ENCODE data around the gene TBKBP1. TPM values are rescaled to one million over a fixed set of nuclear protein-coding genes. Genes with fewer than 3 reads are reported as not detected.

TBKBP1 gene
- total RNA-seq (10 to 100 TPM in 1 of 5 donors, 1 to 10 TPM in 4; 2.9 to 14.3 (median 6.7) TPM), polyA plus RNA-seq (10 to 100 TPM in 1 of 3 donors, 1 to 10 TPM in 2; 5.4 to 11.5 (median 5.8) TPM)
- long read RNA-seq, donor 1: 0 reads
- long read RNA-seq, donor 2: 0 reads
- long read RNA-seq, donor 3, full-length matches to known transcripts: 1 of 1 reads
- long read RNA-seq, donor 3, partial matches to known transcripts: 0 of 1 reads
- long read RNA-seq, donor 3, other reads (novel, unspliced or antisense): 0 of 1 reads
- long read RNA-seq, donor 4: 0 reads
- long read RNA-seq, donor 5: 0 reads
- long read RNA-seq, donor 6, full-length matches to known transcripts: 1 of 1 reads
- long read RNA-seq, donor 6, partial matches to known transcripts: 0 of 1 reads
- long read RNA-seq, donor 6, other reads (novel, unspliced or antisense): 0 of 1 reads
- long read RNA-seq, donor 7: 0 reads
- long read RNA-seq, donor 8: 0 reads
- long read RNA-seq, donor 9: 0 reads
- long read RNA-seq, donor 10: 0 reads

GRCh38 chr17:47693731-47694580, at the start of gene TBKBP1:
TBKBP1 (plus strand) TSS chr17:47694161; CDS start chr17:47696113, 1,952 bp downstream.
- DNase-seq: peak in 1 of 2 donors; percentile 91
- H3K27ac ChIP-seq: peak within 1 kb of the TSS; percentile 79 to 96 (median 93)
- peak within 1 kb of the TSS; percentile 81 to 97 (median 96) for H3K4me3 ChIP-seq
- intact Hi-C loops (cut with DNase I; ENCODE audit: low total_unique reads): no loop called here
- no peaks in the 10 kb centered on the region for H3K27me3 ChIP-seq
- WGBS, 5 donors: 0 to 1% (median 0%) methylated on average over 50 to 87 of the region's 87 CpGs
- peaks cover 17 to 50% (median 43%) of the 10 kb centered on the region in 4 donors for H3K4me1 ChIP-seq
- peaks cover 0 to 16% (median under 1%) of the 10 kb centered on the region in 4 donors for H3K36me3 ChIP-seq
- no peaks in the 10 kb centered on the region for H3K9me3 ChIP-seq
- TF ChIP-seq POLR2AphosphoS5 (IDR thresholded peaks at IDR 0.05) (no peak), CTCF (IDR thresholded peaks at IDR 0.05) (no peak), EP300 (IDR thresholded peaks at IDR 0.05) (no peak), POLR2A (IDR thresholded peaks at IDR 0.05) (no peak)

GRCh38 chr17:47644324-47644723, 49.6 kb upstream of the TBKBP1 start:
- WGBS, 5 donors: 76 to 90% (median 82%) methylated on average over 5 of the region's 5 CpGs
- intact Hi-C loops (cut with DNase I; ENCODE audit: low total_unique reads): no loop called here

GRCh38 chr17:47649153-47649971, 44.6 kb upstream of the TBKBP1 start, which contains the start of gene KPNB1:
KPNB1 (plus strand) TSS chr17:47649919; CDS start chr17:47650245, 326 bp downstream.
- H3K27me3 ChIP-seq: no peaks in the 10 kb centered on the region
- H3K4me3 ChIP-seq: peak within 1 kb of the TSS; percentile 91 to 97 (median 94)
- DNase-seq: peak; percentile 99 to 100
- no peaks in the 10 kb centered on the region for H3K9me3 ChIP-seq
- TF ChIP-seq CTCF (IDR thresholded peaks at IDR 0.05) (no peak), EP300 (IDR thresholded peaks at IDR 0.05) (no peak), POLR2A (IDR thresholded peaks at IDR 0.05) (peak in 1 of 4 donors; percentile 40), POLR2AphosphoS5 (IDR thresholded peaks at IDR 0.05) (peak; percentile 53 to 92 (median 91))
- H3K27ac ChIP-seq: peak within 1 kb of the TSS; percentile 96 to 99 (median 97)
- intact Hi-C loops (cut with DNase I; ENCODE audit: low total_unique reads): no loop called here
- H3K4me1 ChIP-seq: peaks cover 31 to 59% (median 47%) of the 10 kb centered on the region in 4 donors
- 0 to 1% (median 1%) methylated on average over 63 to 74 of the region's 74 CpGs for WGBS, 5 donors
- peaks cover 13 to 28% (median 24%) of the 10 kb centered on the region in 4 donors for H3K36me3 ChIP-seq

More at GRCh38 chr17:47644324-47644723, 49.6 kb upstream of the TBKBP1 start:
- Histone ChIP-seq H3K27ac (no peak overlapping the region), H3K36me3 (no peaks in the 10 kb centered on the region), H3K4me3 (no peak overlapping the region), H3K4me1 (peaks cover 7 to 21% (median 15%) of the 10 kb centered on the region in 4 donors), H3K9me3 (no peaks in the 10 kb centered on the region), H3K27me3 (no peaks in the 10 kb centered on the region)
- DNase-seq: no peak
- TF ChIP-seq POLR2AphosphoS5 (IDR thresholded peaks at IDR 0.05): no peak

GRCh38 chr17:47649972-47650524, 43.9 kb upstream of the TBKBP1 start:
- H3K9me3 ChIP-seq: no peaks in the 10 kb centered on the region
- H3K27ac ChIP-seq: peak overlapping the region; percentile 96 to 99 (median 97)
- H3K27me3 ChIP-seq: no peaks in the 10 kb centered on the region
- H3K36me3 ChIP-seq: peaks cover 19 to 34% (median 31%) of the 10 kb centered on the region in 4 donors
- peaks cover 37 to 66% (median 54%) of the 10 kb centered on the region in 4 donors for H3K4me1 ChIP-seq
- intact Hi-C loops (cut with DNase I; ENCODE audit: low total_unique reads): no loop called here
- TF ChIP-seq CTCF (IDR thresholded peaks at IDR 0.05) (no peak), POLR2AphosphoS5 (IDR thresholded peaks at IDR 0.05) (peak in 1 of 3 donors; percentile 42)
- 0 to 1% (median 0%) methylated on average over 10 to 48 of the region's 48 CpGs for WGBS, 5 donors
- DNase-seq: peak in 1 of 2 donors; percentile 54
- H3K4me3 ChIP-seq: peak overlapping the region; percentile 91 to 97 (median 94)
